Uterus (tissue), 4 donors: ENCODE results near the gene C10orf62. TPM values are rescaled to one million over a fixed set of nuclear protein-coding genes. Genes with fewer than 3 reads are reported as not detected.

Source experiments
- DNase-seq, 2 donors: peaks; one replicate each; pipeline ENCODE4 v3.0.0-alpha.2; 2019 to 2020
- H3K27ac ChIP-seq, 2 donors: fragments of 200-600 bp; sonication (generic); 1 replicate in 1 of 2; 2 replicates in 1 of 2; pipeline ENCODE4 v1.5.1; 2016 to 2018
- H3K27me3 ChIP-seq, 2 donors: fragments of 200-600 bp; sonication (generic); one replicate each; pipeline ENCODE4 v1.5.1; 2018 to 2019; ENCODE audit warnings: control low read depth in 1 of 2
- H3K36me3 ChIP-seq, 2 donors: fragments of 200-600 bp; sonication (generic); one replicate each; pipeline ENCODE4 v1.5.1; 2019; ENCODE audit warnings: control low read depth in 1 of 2
- H3K4me1 ChIP-seq, 2 donors: fragments of 200-600 bp; sonication (generic); one replicate each; pipeline ENCODE4 v1.5.1; 2018 to 2019; ENCODE audit warnings: control low read depth in 1 of 2
- H3K4me3 ChIP-seq, 2 donors: fragments of 200-600 bp; sonication (generic); 1 replicate in 1 of 2; 2 replicates in 1 of 2; pipeline ENCODE4 v1.5.1; 2018 to 2019; ENCODE audit warnings: mild to moderate bottlenecking in 1 of 2
- H3K9me3 ChIP-seq, 2 donors: fragments of 200-600 bp; sonication (generic); one replicate each; pipeline ENCODE4 v1.5.1; 2019; ENCODE audit warnings: control low read depth in 1 of 2
- CTCF ChIP-seq, 4 experiments: fragments of 200-600 bp in 2 of 4; fragments of 450-650 bp in 2 of 4; sonication (generic) in 2 of 4; IDR thresholded peaks; one replicate each; pipeline ENCODE4 v1.5.1; 2016 to 2019; ENCODE audit warnings: antibody characterized with exemption in 4 of 4, mild to moderate bottlenecking in 2 of 4, moderate library complexity in 1 of 4
- POLR2A ChIP-seq, 2 donors: fragments of 450-650 bp; IDR thresholded peaks; one replicate each; pipeline ENCODE4 v1.6.1; 2016; ENCODE audit warnings: antibody characterized with exemption in 2 of 2, mild to moderate bottlenecking in 1 of 2, moderate library complexity in 1 of 2
- intact Hi-C: fragments of 100-400 bp; cut with DNase I; formaldehyde crosslinking; loops from one replicate; pipeline ENCODE4 v1.15.1; 2023; ENCODE audit warnings: low total_unique reads
- total RNA-seq, 4 donors: library from RNA; depleted of rRNA in 3 of 4; stranded (reverse); fragments of >200 nt in 3 of 4; gene quantifications; one replicate each; pipeline versions ENCODE4 v1.1.0 to v1.2.4, GENCODE V29; 2014 to 2023
- donor health status: DM: yes; HTN: yes; CAD: no.

Gene C10orf62
- total RNA-seq, 4 donors from 2014 or later, result not detected

DNA sequence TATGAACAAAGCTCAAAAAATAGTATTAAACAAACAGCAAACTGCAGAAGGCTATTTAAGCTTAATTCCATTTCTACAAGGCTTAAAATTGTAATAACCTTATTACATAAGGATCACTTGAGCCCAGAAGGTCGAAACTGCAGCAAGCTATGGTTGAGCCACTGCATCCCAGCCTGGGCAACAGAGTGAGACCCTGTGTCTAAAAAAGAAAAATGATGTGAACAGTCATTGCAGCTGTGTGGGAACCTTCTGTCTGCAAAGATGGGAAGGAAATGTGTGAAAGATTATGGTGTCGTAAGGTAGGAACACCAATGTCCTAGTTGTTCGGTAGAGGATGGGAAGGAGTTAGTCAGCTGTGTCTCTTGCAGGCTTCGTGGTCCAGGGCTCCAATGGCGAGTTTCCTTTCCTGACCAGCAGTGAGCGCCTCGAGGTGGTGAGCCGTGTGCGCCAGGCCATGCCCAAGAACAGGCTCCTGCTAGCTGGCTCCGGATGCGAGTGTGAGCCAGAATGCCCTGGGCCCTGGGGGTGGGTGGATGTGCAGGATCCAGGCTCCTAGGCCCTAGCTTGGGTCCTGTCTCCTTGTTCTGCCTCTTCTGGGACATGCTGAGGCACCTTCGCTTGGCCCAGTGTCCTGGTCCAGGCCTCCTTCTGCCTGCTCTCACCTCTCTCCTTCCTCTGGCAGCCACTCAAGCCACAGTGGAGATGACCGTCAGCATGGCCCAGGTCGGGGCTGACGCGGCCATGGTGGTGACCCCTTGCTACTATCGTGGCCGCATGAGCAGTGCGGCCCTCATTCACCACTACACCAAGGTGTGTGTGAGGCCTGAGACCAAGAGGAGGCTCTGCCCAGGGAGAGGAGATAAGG lies 9.1 kb downstream of the C10orf62 start:
- no peak for DNase-seq
- no peak overlapping the region for H3K27ac ChIP-seq
- H3K4me1 ChIP-seq, result peaks cover 0 to 16% of the 10 kb centered on the region in 2 donors
- no peaks in the 10 kb centered on the region for H3K27me3 ChIP-seq
- no peak overlapping the region for H3K4me3 ChIP-seq
- TF ChIP-seq POLR2A (IDR thresholded peaks at IDR 0.05) (no peak), CTCF (IDR thresholded peaks at IDR 0.05) (no peak)
- no peaks in the 10 kb centered on the region for H3K36me3 ChIP-seq
- intact Hi-C loops, result no loop called here
- no peaks in the 10 kb centered on the region for H3K9me3 ChIP-seq

DNA sequence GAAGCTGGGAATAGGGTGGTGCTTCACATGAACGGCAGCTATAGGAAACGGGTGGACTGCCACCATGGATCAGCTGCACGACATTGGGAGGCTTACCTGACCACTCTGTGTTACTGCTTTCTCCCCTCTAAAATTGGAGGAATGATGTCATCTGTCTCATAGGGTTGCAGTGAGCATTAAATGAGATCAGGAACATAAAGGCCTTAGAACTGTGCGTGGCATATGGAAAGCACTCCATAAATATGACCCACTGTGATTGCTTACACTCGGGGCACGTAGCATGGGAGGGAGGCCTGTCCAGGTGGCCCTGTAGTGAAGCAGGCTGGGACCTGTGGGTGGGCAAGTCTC lies 9.7 kb downstream of the C10orf62 start:
- Histone ChIP-seq H3K27ac (no peak overlapping the region), H3K4me1 (peaks cover 0 to 16% of the 10 kb centered on the region in 2 donors), H3K4me3 (no peak overlapping the region), H3K9me3 (no peaks in the 10 kb centered on the region), H3K36me3 (no peaks in the 10 kb centered on the region), H3K27me3 (no peaks in the 10 kb centered on the region)
- intact Hi-C loops, result no loop called here
- TF ChIP-seq POLR2A (IDR thresholded peaks at IDR 0.05) (no peak), CTCF (IDR thresholded peaks at IDR 0.05) (no peak)
- DNase-seq, result no peak

DNA sequence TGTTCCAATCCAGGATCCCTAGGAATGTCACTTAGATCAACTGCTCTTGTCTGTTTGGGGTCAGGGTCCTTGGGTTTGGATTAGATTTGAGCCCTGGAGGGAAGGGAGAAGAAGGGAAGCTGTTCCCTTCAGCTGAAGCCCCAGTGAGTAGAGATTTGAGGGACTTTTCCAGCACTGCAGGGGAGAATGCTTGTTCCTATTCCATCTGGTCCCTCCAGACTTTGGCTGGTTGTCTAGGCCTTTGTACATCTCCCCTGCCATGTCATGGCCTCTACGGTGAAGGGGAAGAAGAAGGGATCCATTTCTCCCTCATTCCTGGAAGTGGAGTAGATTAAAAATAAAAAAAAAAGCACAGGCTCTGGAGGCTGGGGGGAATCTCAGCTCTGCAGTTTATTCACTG lies 11.1 kb downstream of the C10orf62 start:
- TF ChIP-seq POLR2A (IDR thresholded peaks at IDR 0.05), result no peak
- no peaks in the 10 kb centered on the region for H3K27me3 ChIP-seq
- H3K36me3 ChIP-seq, result no peaks in the 10 kb centered on the region
- intact Hi-C loops, result no loop called here
- H3K27ac ChIP-seq, result no peak overlapping the region
- no peaks in the 10 kb centered on the region for H3K9me3 ChIP-seq
- no peak for DNase-seq
- H3K4me1 ChIP-seq, result peaks cover 0 to 15% of the 10 kb centered on the region in 2 donors
- H3K4me3 ChIP-seq, result no peak overlapping the region

GRCh38 chr10:97601268-97602215 lies 12.0 kb downstream of the C10orf62 start:
- H3K27me3 ChIP-seq, result no peaks in the 10 kb centered on the region
- no peaks in the 10 kb centered on the region for H3K36me3 ChIP-seq
- no peak for DNase-seq
- intact Hi-C loops, result no loop called here
- no peak overlapping the region for H3K27ac ChIP-seq
- no peaks in the 10 kb centered on the region for H3K9me3 ChIP-seq
- no peak overlapping the region for H3K4me3 ChIP-seq
- TF ChIP-seq CTCF (IDR thresholded peaks at IDR 0.05) (no peak), POLR2A (IDR thresholded peaks at IDR 0.05) (no peak)
- H3K4me1 ChIP-seq, result peaks cover 0 to 8% of the 10 kb centered on the region in 2 donors

- no peak for TF ChIP-seq CTCF (IDR thresholded peaks at IDR 0.05)
- TF ChIP-seq POLR2A (IDR thresholded peaks at IDR 0.05), result no peak
- DNase-seq, result no peak
- intact Hi-C loops, result no loop called here
- Histone ChIP-seq H3K27ac (no peak overlapping the region), H3K36me3 (no peaks in the 10 kb centered on the region), H3K4me3 (no peak overlapping the region), H3K9me3 (no peaks in the 10 kb centered on the region), H3K4me1 (no peaks in the 10 kb centered on the region), H3K27me3 (no peaks in the 10 kb centered on the region)
These were observed 17.6 kb downstream of the C10orf62 start for GRCh38 chr10:97607095-97607636.
